Central memory CD4-positive, alpha-beta T cell (primary cell): ENCODE data around the gene NUPR2.
A peak's percentile ranks its signal among the peaks of the same experiment; 100 is the strongest.
"Not testable (repeated sequence)": the region's sequence is repeated elsewhere in the genome, so short reads cannot be mapped to it uniquely, and the experiment has no call there.

ENCODE experiments used
- DNase-seq: peaks from one replicate; pipeline ENCODE4 v3.0.0; 2022

The NUPR2 gene

DNA sequence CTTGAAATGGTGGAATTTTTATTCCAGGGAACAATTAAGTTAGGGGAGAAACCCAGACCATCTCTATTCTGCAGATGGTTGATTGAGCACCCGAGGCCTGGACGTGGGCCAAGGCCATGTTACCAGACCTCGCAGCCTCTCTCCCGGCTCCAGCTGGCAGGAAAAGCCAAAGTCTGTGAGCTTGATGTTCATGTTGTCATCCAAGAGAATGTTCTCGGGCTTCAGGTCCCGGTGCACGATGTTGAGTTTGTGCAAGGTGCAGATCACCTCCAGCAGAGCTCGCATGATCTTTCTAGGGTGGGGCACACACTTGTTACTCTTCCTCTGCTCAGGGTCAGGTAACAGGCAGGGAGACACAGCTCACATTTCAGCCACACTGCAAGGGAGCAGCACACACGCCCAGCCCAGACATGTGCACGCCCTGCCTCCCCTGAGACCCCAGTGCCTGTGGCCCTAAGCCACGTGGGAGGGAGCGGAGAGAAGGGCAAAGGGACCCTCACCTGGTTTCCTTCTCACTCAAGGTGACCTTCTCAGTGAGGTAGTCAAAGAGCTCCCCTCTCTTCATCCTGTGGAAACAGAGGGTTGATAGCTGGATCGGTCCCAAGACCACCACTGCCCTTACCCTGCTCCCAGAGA, 32.9 kb downstream of the NUPR2 start:
- no peak for DNase-seq

DNA sequence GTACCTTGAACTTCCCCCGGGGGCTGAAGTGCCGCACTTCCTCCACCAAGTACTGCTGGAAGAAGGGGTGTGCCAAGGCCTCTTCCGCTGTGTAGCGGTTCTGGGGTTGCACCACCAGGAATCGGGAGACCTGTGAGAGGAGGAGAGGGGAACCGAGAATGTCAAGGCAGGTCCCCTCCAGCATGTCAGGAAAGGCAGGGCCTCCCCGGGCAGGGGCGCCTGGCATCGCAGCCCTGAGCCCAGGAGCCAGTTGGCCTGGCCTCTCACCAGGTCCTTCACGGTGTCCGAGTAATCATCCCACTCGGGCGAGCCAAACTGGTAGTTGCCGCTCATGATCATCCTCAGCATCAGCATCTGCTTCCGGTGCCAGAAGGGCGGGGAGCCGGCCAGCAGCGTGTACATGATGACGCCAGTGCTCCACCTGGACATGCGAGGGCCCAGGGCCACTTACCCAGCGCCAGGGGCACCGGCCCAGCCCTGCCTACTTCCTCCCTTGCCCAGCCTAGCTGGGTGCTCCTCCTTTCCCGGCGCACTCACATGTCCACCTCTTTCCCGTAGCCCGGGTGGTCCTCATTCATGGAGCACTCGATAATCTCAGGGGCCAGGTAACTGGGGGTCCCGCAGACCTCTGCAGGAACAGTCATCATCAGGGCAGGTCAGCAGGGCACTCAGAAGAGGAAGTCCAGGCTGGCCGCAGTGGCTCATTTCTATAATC, 34.4 kb downstream of the NUPR2 start:
- DNase-seq, result no peak

DNA sequence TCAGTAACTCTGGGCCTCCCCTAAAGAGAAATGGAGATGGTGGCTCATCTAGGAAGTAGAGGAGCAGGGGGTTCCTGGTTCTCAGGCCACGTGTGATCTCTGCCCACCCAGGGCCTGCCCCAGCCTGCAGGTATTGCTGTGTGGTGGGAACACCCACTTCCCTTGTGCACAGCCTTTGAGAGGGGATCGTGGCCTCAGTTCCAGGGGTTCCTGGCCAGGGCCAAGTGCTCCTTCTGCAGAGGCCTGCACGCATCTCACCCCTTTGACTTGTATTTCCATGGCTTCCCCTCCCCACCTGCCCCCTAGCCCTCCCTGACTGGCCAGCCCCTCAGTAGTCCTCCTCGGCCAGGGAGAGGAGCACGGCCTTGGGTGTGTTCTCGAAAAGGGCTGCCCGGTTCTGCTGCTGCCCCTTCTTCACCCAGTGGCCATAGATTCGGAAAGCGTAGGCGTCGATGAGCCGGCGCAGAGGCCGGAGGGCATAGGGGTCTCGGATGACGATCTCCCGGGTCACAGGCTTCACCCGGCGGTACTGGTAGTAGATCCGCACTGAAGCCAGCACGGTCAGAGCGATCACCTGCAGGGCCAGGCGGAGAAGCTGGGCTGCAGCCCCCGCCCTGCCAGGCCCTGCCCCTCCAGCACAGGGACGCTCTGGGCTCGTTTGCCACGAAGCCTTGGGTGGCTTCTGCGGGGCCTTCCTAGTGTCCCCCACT, 35.3 kb downstream of the NUPR2 start:
- DNase-seq, result not testable (repeated sequence)

DNA sequence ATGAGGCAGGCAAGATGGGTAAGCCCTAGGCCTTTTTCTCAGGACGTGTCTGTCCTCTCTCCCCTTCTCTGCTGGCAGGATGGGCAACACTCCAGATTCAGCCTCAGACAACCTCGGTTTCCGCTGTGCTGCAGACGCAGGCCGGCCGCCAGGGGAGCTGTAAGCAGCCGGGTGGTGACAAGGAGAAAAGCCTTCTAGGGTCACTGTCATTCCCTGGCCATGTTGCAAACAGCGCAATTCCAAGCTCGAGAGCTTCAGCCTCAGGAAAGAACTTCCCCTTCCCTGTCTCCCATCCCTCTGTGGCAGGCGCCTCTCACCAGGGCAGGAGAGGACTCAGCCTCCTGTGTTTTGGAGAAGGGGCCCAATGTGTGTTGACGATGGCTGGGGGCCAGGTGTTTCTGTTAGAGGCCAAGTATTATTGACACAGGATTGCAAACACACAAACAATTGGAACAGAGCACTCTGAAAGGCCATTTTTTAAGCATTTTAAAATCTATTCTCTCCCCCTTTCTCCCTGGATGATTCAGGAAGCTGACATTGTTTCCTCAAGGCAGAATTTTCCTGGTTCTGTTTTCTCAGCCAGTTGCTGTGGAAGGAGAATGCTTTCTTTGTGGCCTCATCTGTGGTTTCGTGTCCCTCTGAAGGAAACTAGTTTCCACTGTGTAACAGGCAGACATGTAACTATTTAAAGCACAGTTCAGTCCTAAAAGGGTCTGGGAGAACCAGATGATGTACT, 36.6 kb downstream of the NUPR2 start:
- no peak for DNase-seq

DNA sequence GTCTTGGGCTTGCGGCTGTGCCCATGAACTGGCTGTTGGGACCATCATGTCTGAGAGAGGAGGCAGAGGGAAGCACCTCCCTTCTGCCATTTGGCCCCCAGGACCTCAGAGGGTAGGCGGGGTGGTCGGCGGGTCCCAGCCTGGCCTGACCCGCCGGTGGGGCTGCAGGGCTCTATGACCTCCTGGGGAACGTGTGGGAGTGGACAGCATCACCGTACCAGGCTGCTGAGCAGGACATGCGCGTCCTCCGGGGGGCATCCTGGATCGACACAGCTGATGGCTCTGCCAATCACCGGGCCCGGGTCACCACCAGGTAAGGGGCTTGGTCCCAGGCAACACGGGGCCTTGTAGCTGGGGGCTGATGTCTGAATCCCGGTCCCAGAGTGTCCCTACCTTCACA, 38.0 kb downstream of the NUPR2 start:
- no peak for DNase-seq

DNA sequence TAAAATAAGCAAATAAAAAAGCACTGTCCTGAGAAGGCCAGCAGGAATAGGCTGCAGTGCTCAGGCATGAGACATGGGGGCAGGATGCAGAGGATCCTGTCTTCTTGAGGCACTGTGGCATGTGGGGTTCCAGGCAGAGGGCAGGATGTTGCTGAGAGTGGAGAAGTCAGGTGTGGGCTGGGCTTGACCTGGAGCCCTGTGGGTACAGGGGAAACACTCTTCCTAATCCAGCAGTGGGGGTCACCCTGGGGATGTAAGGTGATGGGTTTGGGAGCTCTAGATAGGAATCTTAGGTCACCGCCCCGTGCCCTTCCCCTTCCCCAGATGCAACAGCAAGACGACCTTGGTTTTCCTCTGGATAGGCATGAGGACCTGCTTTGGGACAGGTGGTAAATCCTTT, 38.5 kb downstream of the NUPR2 start:
- DNase-seq, result no peak

DNA sequence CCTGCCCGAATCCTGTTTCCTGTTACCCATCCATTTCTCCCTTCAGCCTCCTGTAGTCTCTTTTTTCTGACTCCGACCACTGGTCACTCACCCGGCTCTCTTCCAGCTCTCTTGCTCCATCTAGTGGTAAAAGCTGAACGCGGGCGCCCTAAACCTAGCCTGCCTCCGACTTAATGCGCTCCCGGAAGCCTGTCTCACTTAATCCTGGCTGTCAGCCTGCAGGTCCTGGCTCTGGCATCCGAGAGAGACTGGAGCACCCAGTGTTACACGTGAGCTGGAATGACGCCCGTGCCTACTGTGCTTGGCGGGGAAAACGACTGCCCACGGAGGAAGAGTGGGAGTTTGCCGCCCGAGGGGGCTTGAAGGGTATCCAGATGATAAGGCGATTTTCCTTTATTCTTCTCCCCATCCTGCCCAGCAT, 41.8 kb downstream of the NUPR2 start:
- peak; percentile 42 for DNase-seq

DNA sequence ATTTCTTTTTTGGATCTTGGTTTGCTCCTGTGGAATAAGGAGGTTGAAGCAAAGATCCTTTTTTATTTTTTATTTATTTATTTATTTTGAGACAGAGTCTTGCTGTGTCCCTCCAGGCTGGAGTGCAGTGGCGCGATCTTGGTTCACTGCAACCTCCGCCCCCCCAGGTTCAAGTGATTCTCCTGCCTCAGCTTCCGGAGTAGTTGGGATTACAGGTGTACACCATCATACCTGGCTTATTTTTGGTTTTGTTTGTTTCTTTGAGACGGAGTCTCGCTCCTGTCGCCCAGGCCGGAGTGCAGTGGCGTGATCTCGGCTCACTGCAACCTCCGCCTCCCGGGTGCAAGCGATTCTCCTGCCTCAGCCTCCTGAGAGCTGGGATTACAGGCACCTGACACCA, 49.8 kb downstream of the NUPR2 start:
- DNase-seq, result not testable (repeated sequence)
